ENCODE data around the gene LBP.
"Not testable (repeated sequence)": the region's sequence is repeated elsewhere in the genome, so short reads cannot be mapped to it uniquely, and the experiment has no call there.

The LBP gene

DNA sequence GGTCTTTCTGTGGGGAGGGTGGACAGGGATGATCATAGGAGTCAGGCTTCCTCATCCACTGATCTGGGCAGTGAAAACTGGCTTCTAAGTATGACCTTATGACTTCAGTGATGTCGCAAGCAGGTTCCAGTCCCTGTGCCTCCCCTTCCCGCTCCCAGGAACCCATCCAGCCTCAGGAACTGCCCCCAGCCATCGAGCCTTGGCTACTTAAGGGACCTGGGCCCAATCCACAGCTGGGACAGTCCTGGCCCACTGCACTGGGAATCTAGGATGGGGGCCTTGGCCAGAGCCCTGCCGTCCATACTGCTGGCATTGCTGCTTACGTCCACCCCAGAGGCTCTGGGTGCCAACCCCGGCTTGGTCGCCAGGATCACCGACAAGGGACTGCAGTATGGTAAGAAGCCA lies at the start of gene LBP:
Gene LBP (plus strand): TSS at position 236 of the 405 bp plus-strand sequence. CDS start 35 bp downstream, at position 271.
- no peak for DNase-seq

DNA sequence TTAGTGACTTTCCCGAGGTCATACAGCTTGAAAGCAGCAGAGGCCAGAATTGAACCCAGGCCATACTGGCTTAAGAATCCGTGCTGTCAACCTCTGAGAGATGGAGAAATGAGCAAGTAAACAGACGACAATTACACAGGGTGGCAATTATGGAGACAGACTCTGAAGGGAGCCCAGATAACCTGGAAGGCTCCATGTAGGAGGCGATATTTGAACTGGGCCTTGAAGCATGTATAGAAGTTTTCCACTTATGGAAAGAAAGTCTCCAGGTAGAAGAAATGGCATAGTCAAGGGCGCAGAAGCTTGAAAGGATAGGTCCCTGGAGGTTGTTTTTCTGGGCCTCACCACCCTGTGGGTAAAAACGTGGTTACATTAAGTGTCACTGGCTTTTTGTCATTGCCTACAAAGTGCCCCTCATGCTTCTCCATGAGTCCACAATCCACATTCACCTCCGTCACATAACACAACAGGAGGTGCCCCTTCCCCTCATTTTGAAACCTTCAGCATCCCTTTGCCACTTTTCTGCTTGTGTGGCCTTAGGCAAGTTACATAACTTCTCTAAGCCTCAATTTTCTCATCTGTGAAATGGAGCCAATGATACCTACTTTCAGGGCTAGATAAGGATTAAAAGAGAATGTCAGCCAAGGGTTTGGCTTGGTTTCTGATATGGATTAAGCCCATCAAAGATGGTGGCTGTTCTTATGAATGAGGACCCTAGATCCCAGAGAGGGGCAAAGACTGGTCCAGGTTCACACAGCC lies 48.2 kb upstream of the LBP start:
- no peak for DNase-seq

DNA sequence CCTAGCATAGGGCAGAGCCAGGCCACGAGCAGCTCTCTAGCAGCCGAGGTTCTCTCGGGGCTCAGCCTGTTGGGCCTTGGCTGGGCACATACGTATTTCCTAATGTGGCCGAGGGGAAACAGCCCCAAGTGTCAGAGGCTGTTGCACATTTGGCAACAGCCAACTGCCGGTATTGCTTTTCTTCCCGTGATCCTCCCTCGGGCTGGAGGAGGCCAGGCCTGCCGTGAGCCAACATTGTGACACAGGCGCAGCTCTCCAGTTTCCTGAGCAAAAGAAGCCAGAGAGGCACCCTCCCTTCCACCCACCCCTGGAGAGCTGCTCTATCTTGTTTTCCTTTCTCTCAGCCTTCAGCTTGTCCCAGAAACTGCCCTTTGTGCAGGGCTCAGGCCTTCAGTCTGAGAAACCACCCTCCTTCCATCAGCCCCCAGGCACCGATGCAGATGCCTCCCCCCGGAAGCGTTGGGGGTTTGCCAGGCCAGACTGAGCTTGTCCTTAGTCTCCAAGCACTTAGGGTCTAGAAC lies 47.5 kb upstream of the LBP start:
- DNase-seq: no peak

DNA sequence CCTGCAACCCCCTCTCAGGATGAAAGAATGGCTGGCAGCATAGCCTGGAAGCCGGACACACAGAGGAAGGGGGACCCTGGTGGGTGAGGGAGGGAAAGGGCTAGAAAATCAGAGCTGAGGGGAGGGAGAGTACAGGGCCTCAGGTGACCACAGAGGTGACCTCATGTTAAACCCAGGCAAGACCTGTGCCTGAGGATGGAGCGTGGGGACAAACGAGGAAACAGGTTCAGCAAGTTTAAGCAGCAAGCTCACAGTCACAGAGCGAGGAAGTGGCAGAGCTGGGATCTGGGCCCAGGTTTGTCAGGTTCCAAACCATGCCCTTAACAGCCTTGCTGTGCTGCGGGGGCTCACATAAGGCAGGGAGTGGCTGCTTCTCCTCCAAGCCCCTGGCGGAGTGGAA lies 46.3 kb upstream of the LBP start:
- no peak for DNase-seq

GRCh38 chr20:38300438-38300837 lies 45.8 kb upstream of the LBP start:
- DNase-seq: no peak

- DNase-seq: no peak
These were observed 45.0 kb upstream of the LBP start for GRCh38 chr20:38301309-38301708.

DNA sequence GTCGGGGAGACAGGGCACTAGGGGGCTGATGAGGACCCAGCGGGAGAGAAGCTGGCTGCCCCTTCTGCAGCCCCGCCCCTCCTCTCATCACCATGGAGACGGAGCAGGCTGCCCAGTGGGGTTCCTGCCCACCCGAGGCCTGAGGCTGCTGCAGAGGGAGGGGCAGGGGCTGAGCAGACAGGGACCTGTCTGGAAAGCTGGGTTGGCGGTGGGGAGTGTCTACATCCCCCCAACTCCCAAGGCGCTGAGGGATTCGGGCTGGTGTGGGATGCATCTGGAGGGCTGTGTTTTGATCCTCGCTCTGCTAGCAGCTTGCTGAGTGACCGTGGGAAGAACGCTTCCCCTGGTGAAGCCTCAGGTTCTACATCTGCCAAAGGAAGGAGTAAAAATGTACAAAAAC lies 43.5 kb upstream of the LBP start:
- no peak for DNase-seq

DNA sequence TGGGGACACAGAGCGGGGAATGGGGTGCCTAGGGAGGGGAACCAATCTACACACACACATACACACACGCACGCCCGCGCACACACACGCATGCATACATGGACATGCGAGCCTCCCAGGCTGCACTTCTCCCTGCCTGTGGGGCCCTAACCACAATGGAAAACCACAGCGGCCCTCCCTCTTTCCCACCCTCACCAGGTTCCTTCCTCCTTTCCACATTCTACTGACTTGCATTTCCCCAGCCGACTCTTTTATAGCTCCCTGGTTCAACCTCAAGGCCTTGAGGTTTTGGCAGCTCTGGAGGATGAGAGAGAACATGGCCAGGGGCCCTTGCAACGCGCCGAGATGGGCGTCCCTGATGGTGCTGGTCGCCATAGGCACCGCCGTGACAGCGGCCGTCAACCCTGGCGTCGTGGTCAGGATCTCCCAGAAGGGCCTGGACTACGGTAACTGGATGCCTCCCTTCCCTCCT lies 42.3 kb upstream of the LBP start, which contains the start of gene BPI:
Gene BPI (plus strand): TSS at position 249 of the 472 bp plus-strand sequence. CDS start 68 bp downstream, at position 317.
- no peak for DNase-seq

- DNase-seq: no peak
These were observed 41.3 kb upstream of the LBP start for GRCh38 chr20:38304845-38305447.

DNA sequence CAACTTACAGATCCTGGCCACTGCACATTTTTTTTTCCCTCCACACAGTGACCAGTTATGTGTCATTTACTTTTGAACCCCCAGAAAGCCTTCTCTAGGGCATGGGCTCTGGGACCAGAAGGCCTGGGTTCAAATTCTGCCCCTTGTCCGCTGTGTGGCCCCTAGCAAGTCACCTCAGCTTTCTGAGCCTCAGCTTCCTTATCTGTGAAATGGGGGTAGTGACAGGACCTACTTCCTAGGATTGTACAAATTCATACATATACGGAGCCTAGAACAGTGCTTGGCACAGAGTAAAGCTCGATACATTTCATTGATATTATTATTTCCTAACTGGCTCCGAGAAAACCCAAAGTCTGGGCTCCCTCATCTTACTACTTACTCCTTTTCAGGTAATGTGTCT lies 40.7 kb upstream of the LBP start:
- DNase-seq: no peak

GRCh38 chr20:38306379-38306778 lies 39.9 kb upstream of the LBP start:
- no peak for DNase-seq

DNA sequence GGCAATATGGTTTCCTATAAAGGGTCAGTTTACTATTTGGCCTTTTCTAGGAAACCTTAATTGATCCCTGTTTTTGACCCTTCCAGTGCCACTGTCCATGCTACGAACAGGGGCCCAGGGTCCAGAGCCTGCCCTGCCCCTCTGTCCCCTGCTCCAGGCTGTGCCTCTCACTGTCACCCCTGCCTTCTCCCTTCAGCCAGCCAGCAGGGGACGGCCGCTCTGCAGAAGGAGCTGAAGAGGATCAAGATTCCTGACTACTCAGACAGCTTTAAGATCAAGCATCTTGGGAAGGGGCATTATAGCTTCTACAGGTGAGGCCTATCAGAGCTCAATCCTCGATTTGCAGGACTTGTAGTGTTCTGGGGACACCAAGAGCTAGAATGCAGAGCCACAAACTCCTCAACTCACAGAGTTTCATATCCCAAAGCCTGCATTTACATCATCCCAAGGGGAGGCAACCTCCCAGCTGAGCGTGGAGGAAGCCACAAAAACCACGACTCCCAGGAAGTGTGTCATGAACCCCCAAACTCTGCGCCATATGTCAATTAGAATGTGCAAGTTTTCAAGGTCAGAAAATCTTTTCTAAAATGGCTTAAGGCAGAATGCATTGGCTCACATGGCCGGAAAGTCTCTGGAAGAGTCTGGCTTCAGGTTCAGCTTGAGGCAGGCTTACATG lies 38.8 kb upstream of the LBP start:
- DNase-seq: no peak

DNA sequence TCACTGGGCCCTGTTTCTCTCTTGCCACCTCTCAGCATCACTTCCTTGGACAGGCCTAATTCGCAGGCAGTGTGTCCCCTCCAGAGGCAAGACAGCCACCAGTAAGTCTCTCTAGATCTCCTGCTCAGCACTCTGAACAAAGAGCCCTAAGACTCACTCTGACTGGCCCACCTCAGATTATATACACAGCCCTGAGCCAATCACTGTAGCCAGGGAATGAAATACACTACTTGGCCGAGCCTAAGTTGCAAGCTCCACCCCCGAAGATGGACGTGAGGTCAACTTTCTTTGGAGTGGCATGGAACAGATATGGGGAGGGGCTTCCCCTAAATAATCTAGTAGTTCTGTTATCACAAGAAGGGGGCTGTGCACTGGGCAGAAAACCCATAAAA lies 38.2 kb upstream of the LBP start:
- DNase-seq: no peak

DNA sequence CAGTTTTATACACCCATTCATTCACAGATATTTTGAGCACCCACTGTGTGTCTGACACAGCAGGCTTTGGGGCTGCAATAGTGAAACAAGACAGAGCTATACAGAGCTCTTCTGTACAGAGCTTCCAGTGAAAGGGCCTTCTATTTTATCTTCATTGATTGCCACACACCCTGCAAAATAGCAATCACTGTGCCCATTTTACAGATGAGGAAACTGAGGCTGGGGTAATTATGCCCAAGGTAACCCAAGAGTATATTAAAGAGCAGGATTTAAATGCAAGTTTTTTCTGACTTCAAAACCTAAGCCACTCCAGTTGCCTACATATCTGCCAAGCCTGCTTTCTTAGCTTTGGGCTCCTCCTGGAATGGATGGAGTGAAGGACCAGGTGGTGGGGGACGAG lies 37.8 kb upstream of the LBP start:
- no peak for DNase-seq

DNA sequence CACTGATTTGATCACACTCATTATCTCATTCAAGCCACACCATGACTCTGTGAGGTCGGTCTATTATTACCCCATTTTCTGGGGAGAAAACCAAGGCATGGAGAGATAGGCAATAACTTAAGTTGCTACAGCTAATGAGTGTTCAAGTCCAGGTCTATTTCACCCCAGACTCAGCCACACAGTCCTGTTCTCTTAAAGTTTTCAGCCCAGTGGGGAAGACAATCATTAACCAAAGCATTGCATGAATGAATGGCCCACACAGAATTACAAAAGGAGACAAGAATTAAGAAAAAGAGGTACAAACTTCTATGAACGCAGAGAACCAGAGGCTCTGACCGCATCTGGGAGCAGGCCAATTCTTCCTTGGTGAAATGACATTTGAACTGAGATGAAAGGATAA lies 35.2 kb upstream of the LBP start:
- DNase-seq: no peak

DNA sequence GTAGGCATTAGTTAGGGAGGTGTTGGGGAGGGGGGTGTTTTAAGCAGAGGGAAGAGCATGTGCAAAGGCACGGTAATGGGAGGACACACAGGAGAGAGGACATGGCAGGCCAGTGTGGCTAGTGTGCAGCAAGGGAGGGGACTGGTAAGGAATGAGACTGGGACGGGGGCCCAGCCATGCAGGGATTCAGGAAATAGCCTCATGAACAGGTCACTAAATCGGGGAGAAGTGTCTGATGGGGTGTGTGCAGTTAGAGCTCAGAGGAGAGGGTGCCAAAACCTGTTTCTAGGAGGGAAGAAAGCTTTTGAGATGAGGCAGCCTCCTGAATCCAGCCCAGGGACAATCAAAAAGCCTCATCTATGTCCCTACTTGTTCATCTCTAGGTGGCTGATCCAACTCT lies 34.8 kb upstream of the LBP start:
- no peak for DNase-seq

DNA sequence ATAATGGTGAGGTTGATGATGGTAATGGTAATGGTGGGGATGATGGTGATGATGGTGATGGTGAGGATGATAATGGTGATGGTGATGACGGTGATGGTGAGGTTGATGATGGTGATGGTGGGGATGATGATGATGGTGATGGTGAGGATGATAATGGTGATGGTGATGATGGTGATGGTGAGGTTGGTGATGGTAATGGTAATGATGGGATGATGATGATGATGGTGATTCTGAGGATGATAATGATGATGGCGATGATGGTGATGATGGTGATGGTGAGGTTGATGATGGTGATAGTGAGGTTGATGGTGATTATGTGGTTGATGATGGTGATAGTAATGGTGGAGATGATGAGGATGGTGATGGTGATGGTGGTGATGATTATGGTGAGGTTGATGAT lies 32.6 kb upstream of the LBP start:
- DNase-seq: no peak

DNA sequence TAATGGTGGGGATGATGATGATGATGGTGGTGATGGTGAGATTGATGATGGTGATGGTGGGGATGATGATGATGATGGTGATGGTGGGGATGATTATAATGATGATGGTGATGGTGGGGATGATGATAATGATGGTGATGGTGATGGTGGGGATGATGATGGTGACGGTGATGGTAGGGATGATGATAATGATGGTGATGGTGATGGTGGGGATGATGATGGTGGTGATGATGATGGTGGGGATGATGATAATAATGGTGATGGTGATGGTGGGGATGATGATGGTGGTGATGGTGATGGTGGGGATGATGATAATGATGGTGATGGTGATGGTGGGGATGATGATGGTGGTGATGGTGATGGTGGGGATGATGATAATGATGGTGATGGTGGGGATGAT lies 31.9 kb upstream of the LBP start:
- DNase-seq: not testable (repeated sequence)

DNA sequence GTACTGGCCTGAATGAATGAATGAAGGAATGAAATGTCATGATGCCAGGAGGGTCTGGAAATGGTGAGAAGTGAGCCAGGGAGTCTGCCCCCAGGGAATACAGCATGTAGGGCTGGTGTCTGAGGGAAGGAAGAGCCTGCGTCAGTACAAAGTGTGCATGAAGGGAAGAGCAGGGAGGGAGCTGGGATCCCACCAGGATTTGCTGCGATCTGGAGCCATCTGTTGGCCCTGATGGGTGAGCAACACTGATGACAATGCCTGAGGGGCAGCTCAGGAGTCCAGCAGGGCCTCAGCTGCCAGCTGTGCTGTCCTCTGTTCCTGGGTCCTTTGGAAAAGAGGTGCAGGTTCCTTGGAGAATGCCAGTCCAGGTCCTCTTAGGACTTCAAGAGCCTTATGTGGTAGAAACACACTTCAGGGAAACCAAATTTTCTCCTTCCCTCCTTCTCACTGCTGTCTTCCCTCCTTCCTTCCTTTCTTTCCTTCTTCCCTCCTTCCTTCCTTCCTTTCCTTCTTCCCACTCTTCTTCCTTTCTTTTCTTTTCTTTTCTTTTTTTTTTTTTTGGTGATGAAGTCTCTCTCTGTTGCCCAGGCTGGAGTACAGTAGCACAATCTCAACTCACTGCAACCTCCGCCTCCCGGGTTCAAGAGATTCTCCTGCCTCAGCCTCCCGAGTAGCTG lies 30.9 kb upstream of the LBP start:
- DNase-seq: no peak

DNA sequence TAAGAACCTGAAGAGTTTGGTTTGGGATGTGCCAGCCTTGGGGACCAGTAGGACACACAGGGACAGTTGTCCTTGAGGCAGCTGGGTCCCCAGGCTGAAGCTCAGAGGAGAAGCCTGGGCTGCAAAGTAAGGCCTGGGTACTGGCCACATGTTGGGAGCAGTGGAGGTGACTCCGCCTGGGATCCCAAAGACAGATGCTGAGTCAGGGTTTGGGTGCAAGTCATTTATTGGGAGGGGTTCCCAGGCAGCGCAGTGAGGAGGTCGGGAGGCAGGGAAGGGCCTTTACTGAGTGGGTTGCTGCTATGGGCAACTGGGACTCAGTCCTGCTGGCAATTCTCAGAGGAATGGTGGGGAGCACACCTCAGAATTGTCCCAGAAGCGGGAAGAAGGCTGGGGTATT lies 29.9 kb upstream of the LBP start:
- DNase-seq: no peak

DNA sequence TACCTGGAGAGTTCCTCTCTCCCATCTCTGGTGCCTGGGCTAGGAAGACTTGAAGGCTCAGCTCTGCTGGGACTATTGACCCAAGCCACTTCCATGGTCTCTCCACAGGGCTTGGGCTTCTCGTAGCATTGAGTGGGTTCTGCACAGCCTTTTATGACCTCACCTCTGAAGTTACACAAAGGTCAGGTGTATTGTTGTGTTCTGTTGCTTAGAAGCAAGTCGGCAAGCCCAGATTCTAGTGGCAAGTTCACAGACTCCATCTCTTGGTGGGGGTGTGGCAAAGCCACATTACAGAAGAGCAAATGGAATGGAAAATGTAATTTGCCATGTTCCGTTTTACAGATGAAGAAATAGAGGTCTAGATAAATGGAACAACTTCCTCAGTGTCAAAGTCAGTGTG lies 28.9 kb upstream of the LBP start:
- no peak for DNase-seq

DNA sequence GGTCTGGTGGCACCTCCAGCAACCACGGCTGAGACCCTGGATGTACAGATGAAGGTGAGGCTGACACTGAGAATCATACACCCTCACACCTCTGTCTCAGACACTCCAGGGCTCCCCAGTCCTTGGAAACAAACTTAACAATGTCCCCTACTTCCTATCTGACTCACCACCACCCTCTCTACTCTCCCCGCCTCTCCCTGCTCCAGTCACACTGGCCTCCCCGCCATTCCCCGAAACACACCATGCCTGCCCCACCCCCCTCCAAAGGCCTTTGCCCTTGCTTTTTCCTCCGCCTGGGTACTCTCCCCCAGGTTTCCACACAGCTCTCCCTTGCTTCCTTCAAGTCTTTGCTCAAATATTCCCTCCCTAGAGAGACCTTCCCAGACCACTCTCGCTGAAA lies 26.1 kb upstream of the LBP start:
- DNase-seq: no peak

- DNase-seq: no peak
These were observed 24.2 kb upstream of the LBP start for GRCh38 chr20:38321959-38322598.
